Activated CD4-positive, alpha-beta T cell treated with anti-CD3 and anti-CD28 coated beads, Interleukin-2, amount 10 ng/mL, durations not matched to agents 7 days and 5 days (primary cell): ENCODE data around the gene PTPRT. TPM values are rescaled to one million over a fixed set of nuclear protein-coding genes. Genes with fewer than 3 reads are reported as not detected.

Source experiments
- CTCF ChIA-PET: fragments of 350-600 bp; sonication (Branson Sonifier 250); formaldehyde crosslinking; loops from one replicate; lab custom pipeline; 2021; ENCODE audit warnings: antibody characterized with exemption; lab: Charles Lee
- POLR2A ChIA-PET: fragments of 350-600 bp; sonication (Branson Sonifier 250); formaldehyde crosslinking; loops from one replicate; lab custom pipeline; 2021; ENCODE audit warnings: antibody characterized with exemption; lab: Charles Lee
- DNase-seq: peaks from one replicate; pipeline ENCODE4 v3.0.0-alpha.2; 2020
- H3K27ac Mint-ChIP-seq: one replicate; pipeline ENCODE4 v1.8.0; 2021; ENCODE audit warnings: mild to moderate bottlenecking, moderate library complexity, mixed read lengths
- H3K27me3 Mint-ChIP-seq: one replicate; pipeline ENCODE4 v1.8.0; 2021; ENCODE audit warnings: mixed read lengths
- H3K36me3 Mint-ChIP-seq: one replicate; pipeline ENCODE4 v1.8.0; 2021; ENCODE audit warnings: low read depth, mixed read lengths
- H3K4me1 Mint-ChIP-seq: one replicate; pipeline ENCODE4 v1.8.0; 2021; ENCODE audit warnings: mixed read lengths
- H3K4me3 Mint-ChIP-seq: one replicate; pipeline ENCODE4 v1.8.0; 2021; ENCODE audit warnings: mild to moderate bottlenecking, moderate library complexity, mixed read lengths
- H3K9me3 Mint-ChIP-seq: one replicate; pipeline ENCODE4 v1.8.0; 2021; ENCODE audit warnings: mixed read lengths
- total RNA-seq, 2 experiments: library from RNA; stranded (reverse); gene quantifications; one replicate each; pipeline ENCODE4 v1.2.3, GENCODE V29; 2021

The PTPRT gene
- total RNA-seq, 2 experiments from 2014 or later, result not detected

DNA sequence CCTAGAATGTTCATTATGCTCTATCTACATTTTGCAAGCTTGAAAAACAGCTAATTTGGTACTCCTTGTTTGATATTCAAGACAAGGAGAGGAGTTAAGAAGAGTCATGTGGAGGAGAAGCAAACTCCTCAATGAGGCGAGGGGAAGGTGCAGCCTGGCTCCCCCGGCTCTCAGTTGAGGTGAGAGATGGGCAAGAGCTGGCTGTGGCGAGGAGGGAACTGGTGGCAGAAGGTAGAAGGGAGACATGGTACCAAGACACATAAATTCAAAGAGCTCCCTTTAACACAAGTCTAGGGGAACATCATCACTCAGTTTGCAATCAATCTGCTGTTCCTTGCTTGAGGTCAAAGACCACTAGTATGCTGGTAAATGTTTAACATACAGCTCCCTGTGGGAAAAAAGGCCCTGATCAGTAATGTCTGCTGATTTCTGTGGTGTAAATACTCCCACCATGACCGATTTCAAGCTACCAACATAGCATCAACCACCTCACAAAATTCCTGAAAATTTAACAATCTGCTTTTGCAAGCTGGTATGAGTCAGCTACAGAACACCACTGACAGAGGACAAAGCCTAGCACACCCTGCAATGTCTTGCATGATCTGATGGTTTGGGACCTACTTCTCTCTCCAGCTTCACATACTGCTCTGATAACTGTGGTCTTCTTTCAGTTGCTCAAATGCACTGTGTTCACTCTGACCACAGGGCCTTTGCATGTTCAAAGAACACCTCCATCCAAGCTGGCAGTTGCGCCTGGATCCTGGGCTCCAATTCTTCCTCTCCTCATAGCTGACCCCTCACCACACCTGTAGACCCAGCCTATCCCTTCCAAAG lies 1055.2 kb downstream of the PTPRT start:
- no peak for DNase-seq
- Mint-ChIP-seq H3K4me1 (no peaks in the 10 kb centered on the region), H3K27ac (no peak overlapping the region), H3K36me3 (no peaks in the 10 kb centered on the region), H3K27me3 (no peaks in the 10 kb centered on the region), H3K9me3 (no peaks in the 10 kb centered on the region), H3K4me3 (no peak overlapping the region)
- ChIA-PET POLR2A (no interaction called here), CTCF (interaction anchor here (0.6 kb wide), 1 partner anchor 990 kb away, joined by 3 read pairs; no protein-coding TSS in a partner anchor)

GRCh38 chr20:42130810-42131596 lies 1058.7 kb downstream of the PTPRT start:
- H3K36me3 Mint-ChIP-seq, result no peaks in the 10 kb centered on the region
- no peaks in the 10 kb centered on the region for H3K9me3 Mint-ChIP-seq
- POLR2A ChIA-PET, result no interaction called here
- no peak overlapping the region for H3K27ac Mint-ChIP-seq
- no peaks in the 10 kb centered on the region for H3K27me3 Mint-ChIP-seq
- H3K4me3 Mint-ChIP-seq, result no peak overlapping the region
- H3K4me1 Mint-ChIP-seq, result no peaks in the 10 kb centered on the region
- no peak for DNase-seq
- CTCF ChIA-PET, result no interaction called here

GRCh38 chr20:42125426-42125825 lies 1064.3 kb downstream of the PTPRT start:
- no peak overlapping the region for H3K4me3 Mint-ChIP-seq
- DNase-seq, result no peak
- H3K36me3 Mint-ChIP-seq, result no peaks in the 10 kb centered on the region
- CTCF ChIA-PET, result no interaction called here
- no peak overlapping the region for H3K27ac Mint-ChIP-seq
- no peaks in the 10 kb centered on the region for H3K27me3 Mint-ChIP-seq
- peaks cover 2% of the 10 kb centered on the region for H3K9me3 Mint-ChIP-seq
- no peaks in the 10 kb centered on the region for H3K4me1 Mint-ChIP-seq
- POLR2A ChIA-PET, result no interaction called here

- H3K9me3 Mint-ChIP-seq, result peaks cover 2% of the 10 kb centered on the region
- no peak overlapping the region for H3K27ac Mint-ChIP-seq
- ChIA-PET POLR2A (no interaction called here), CTCF (no interaction called here)
- no peaks in the 10 kb centered on the region for H3K27me3 Mint-ChIP-seq
- no peak overlapping the region for H3K4me3 Mint-ChIP-seq
- no peaks in the 10 kb centered on the region for H3K4me1 Mint-ChIP-seq
- no peaks in the 10 kb centered on the region for H3K36me3 Mint-ChIP-seq
- no peak for DNase-seq
Measured at GRCh38 chr20:42123981-42124473, 1065.7 kb downstream of the PTPRT start.

GRCh38 chr20:42118409-42119125 lies 1071.1 kb downstream of the PTPRT start:
- no peak for DNase-seq
- H3K27me3 Mint-ChIP-seq, result no peaks in the 10 kb centered on the region
- ChIA-PET POLR2A (no interaction called here), CTCF (no interaction called here)
- no peak overlapping the region for H3K27ac Mint-ChIP-seq
- no peaks in the 10 kb centered on the region for H3K9me3 Mint-ChIP-seq
- no peaks in the 10 kb centered on the region for H3K36me3 Mint-ChIP-seq
- H3K4me3 Mint-ChIP-seq, result no peak overlapping the region
- no peaks in the 10 kb centered on the region for H3K4me1 Mint-ChIP-seq

DNA sequence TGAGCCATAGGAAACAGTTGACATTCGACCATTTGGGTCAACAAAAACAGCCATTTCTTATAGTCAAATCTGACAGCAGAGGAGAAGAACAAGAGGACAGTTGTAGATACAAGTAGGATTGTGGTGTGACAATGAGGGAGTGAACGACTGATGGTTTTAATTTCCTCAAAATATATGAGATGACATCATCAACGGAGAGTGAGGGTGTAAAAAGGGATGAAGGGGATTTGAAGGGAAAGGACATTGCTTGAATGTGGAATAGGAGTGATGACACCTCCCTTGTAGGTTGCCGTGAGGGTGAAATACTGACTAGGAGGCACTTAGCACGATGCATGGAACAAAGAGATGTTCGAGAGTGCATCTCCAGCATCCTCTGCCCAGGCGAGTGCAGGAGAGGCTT lies 1071.7 kb downstream of the PTPRT start:
- Mint-ChIP-seq H3K27me3 (no peaks in the 10 kb centered on the region), H3K27ac (no peak overlapping the region), H3K4me1 (no peaks in the 10 kb centered on the region), H3K36me3 (no peaks in the 10 kb centered on the region), H3K4me3 (no peak overlapping the region), H3K9me3 (no peaks in the 10 kb centered on the region)
- DNase-seq, result no peak
- ChIA-PET CTCF (no interaction called here), POLR2A (no interaction called here)

GRCh38 chr20:42113236-42113635 lies 1076.5 kb downstream of the PTPRT start:
- ChIA-PET POLR2A (no interaction called here), CTCF (no interaction called here)
- Mint-ChIP-seq H3K27me3 (no peaks in the 10 kb centered on the region), H3K9me3 (no peaks in the 10 kb centered on the region), H3K36me3 (no peaks in the 10 kb centered on the region), H3K27ac (no peak overlapping the region), H3K4me3 (no peak overlapping the region), H3K4me1 (no peaks in the 10 kb centered on the region)
- no peak for DNase-seq

DNA sequence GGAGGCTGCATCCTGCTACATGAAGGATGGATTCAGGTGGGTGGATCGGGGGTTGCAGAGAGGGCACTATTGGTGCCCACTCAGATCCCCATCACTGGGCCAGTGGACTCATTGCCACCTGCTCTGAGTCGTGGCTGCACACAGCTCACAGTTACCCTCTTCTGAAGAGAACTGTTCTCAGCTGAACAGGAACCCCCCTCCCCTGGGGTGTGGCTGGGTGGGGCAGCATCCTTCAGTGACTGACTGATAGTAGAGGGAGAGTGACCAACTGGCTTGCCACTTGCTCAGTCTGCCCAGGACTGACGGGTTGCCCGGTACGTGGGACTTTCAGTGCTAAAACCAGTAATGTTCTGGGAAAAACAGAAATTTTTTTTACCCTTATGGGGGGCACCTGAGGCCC lies 1077.5 kb downstream of the PTPRT start:
- Mint-ChIP-seq H3K9me3 (no peaks in the 10 kb centered on the region), H3K4me1 (no peaks in the 10 kb centered on the region), H3K27ac (no peak overlapping the region), H3K36me3 (no peaks in the 10 kb centered on the region), H3K4me3 (no peak overlapping the region), H3K27me3 (no peaks in the 10 kb centered on the region)
- ChIA-PET CTCF (no interaction called here), POLR2A (no interaction called here)
- DNase-seq, result no peak

DNA sequence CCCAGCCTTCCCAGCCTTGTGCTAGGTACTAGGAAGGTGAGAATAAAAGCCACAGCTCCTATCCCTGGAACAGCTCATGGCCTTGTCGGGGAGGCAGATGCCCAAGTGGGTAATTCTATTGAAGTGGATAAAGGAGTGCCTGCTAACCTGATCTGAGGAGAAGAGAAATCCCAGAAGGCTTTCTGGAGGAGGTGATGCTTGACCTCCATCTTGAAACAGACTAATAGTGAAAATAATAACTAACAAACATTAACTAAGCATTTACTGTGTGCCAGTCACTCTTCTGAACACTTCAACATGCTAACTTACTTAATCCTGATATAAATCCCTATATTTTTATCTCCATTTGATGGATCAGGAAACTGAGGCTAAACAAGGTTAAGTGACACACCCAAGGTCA lies 1078.4 kb downstream of the PTPRT start:
- ChIA-PET POLR2A (no interaction called here), CTCF (no interaction called here)
- DNase-seq, result no peak
- Mint-ChIP-seq H3K36me3 (no peaks in the 10 kb centered on the region), H3K9me3 (no peaks in the 10 kb centered on the region), H3K27ac (no peak overlapping the region), H3K4me1 (no peaks in the 10 kb centered on the region), H3K27me3 (no peaks in the 10 kb centered on the region), H3K4me3 (no peak overlapping the region)

GRCh38 chr20:42110301-42110700 lies 1079.4 kb downstream of the PTPRT start:
- Mint-ChIP-seq H3K9me3 (no peaks in the 10 kb centered on the region), H3K27ac (no peak overlapping the region)

DNA sequence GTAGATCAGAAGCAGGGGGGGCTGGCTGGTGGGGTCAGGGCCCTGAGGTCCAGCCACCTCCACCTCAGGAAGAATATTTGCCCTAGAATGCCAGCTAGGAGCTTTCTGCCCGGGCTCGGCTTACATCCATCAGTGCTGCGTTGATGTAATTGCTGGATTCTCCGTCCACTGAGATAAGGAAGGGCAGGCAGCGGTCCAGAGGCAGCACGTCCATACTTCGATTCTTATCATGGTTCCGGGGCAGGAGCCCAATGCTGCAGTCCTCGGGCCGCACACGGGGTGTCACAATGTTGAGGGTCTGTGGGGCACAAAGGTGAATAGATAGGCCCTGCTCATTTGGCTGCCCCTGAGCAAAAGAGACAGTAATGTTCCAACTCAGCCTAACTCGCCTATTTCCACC lies 1087.7 kb downstream of the PTPRT start:
- no peak overlapping the region for H3K4me3 Mint-ChIP-seq
- H3K36me3 Mint-ChIP-seq, result no peaks in the 10 kb centered on the region
- no peak overlapping the region for H3K27ac Mint-ChIP-seq
- ChIA-PET CTCF (no interaction called here), POLR2A (no interaction called here)
- H3K27me3 Mint-ChIP-seq, result no peaks in the 10 kb centered on the region
- H3K4me1 Mint-ChIP-seq, result no peaks in the 10 kb centered on the region
- DNase-seq, result no peak
- no peaks in the 10 kb centered on the region for H3K9me3 Mint-ChIP-seq

More at GRCh38 chr20:42110301-42110700, 1079.4 kb downstream of the PTPRT start:
- DNase-seq, result no peak
- no peaks in the 10 kb centered on the region for H3K36me3 Mint-ChIP-seq
- H3K4me3 Mint-ChIP-seq, result no peak overlapping the region
- CTCF ChIA-PET, result no interaction called here
- POLR2A ChIA-PET, result no interaction called here
- H3K27me3 Mint-ChIP-seq, result no peaks in the 10 kb centered on the region
- H3K4me1 Mint-ChIP-seq, result no peaks in the 10 kb centered on the region

GRCh38 chr20:42100137-42100704 lies 1089.5 kb downstream of the PTPRT start:
- CTCF ChIA-PET, result no interaction called here
- H3K27ac Mint-ChIP-seq, result no peak overlapping the region

More at GRCh38 chr20:42100137-42100704, 1089.5 kb downstream of the PTPRT start:
- POLR2A ChIA-PET, result no interaction called here
- Mint-ChIP-seq H3K9me3 (no peaks in the 10 kb centered on the region), H3K4me1 (no peaks in the 10 kb centered on the region), H3K27me3 (no peaks in the 10 kb centered on the region), H3K36me3 (no peaks in the 10 kb centered on the region), H3K4me3 (no peak overlapping the region)
- no peak for DNase-seq
